Testis (tissue), 2 donors: ENCODE data around the gene HHLA2.

Experiments
- CTCF ChIP-seq, 3 experiments: fragments of 450-650 bp in 2 of 3; fragments of 200-600 bp in 1 of 3; sonication (generic) in 1 of 3; IDR thresholded peaks; one replicate each; pipeline ENCODE4 v1.5.1; 2016 to 2019; ENCODE audit warnings: antibody characterized with exemption in 3 of 3, mild to moderate bottlenecking in 2 of 3, moderate library complexity in 1 of 3
- POLR2A ChIP-seq: fragments of 450-650 bp; IDR thresholded peaks from one replicate; pipeline ENCODE4 v1.6.1; 2017; ENCODE audit warnings: antibody characterized with exemption, mild to moderate bottlenecking, moderate library complexity

- TF ChIP-seq CTCF (IDR thresholded peaks at IDR 0.05) (no peak), POLR2A (no peak)
Measured at GRCh38 chr3:108412121-108412750, 115.9 kb downstream of the HHLA2 start.
